NOMO-1 treated with dmso at 0.1 percent for 144 hours (cell line): ENCODE results near the gene C10orf90.
"Not testable (repeated sequence)": the region's sequence is repeated elsewhere in the genome, so short reads cannot be mapped to it uniquely, and the experiment has no call there.

Experiments
- DNase-seq: peaks from one replicate; lab custom pipeline; 2025; ENCODE audit not compliant: unreplicated experiment; lab: John Stamatoyannopoulos, UW

Gene C10orf90

GRCh38 chr10:126397640-126398382, 272.7 kb downstream of the C10orf90 start:
- no peak for DNase-seq

GRCh38 chr10:126397156-126397555, 273.3 kb downstream of the C10orf90 start:
- DNase-seq = no peak

- DNase-seq = no peak
These were observed 275.5 kb downstream of the C10orf90 start for GRCh38 chr10:126394948-126395347.

GRCh38 chr10:126393076-126393475, 277.4 kb downstream of the C10orf90 start:
- no peak for DNase-seq

- no peak for DNase-seq
These were observed 278.0 kb downstream of the C10orf90 start for GRCh38 chr10:126392469-126392868.

GRCh38 chr10:126392068-126392467, 278.4 kb downstream of the C10orf90 start:
- no peak for DNase-seq

GRCh38 chr10:126391192-126391885, 279.2 kb downstream of the C10orf90 start:
- DNase-seq = no peak

- DNase-seq = no peak
These were observed 280.2 kb downstream of the C10orf90 start for GRCh38 chr10:126390324-126390723.

GRCh38 chr10:126387931-126388911, 282.3 kb downstream of the C10orf90 start, which contains the start of gene ADAM12:
TSS of gene ADAM12 (minus strand) at chr10:126388477. CDS start at chr10:126388145, 332 bp downstream.
- DNase-seq = no peak

- no peak for DNase-seq
These were observed 283.2 kb downstream of the C10orf90 start for GRCh38 chr10:126387041-126387921.

GRCh38 chr10:126384269-126384873, 286.1 kb downstream of the C10orf90 start:
- DNase-seq = no peak

- no peak for DNase-seq
These were observed 290.0 kb downstream of the C10orf90 start for GRCh38 chr10:126380352-126381076.

- not testable (repeated sequence) for DNase-seq
These were observed 291.3 kb downstream of the C10orf90 start for GRCh38 chr10:126379166-126379565.

GRCh38 chr10:126376956-126377355, 293.5 kb downstream of the C10orf90 start:
- DNase-seq = no peak

GRCh38 chr10:126375926-126376554, 294.5 kb downstream of the C10orf90 start:
- DNase-seq = no peak

- no peak for DNase-seq
These were observed 295.2 kb downstream of the C10orf90 start for GRCh38 chr10:126375299-126375698.
